GM18907 (cell line): ENCODE results near the gene OR4F15.

Experiments
- ATAC-seq: cut with Tn5 transposase; IDR thresholded peaks from one replicate; pipeline ENCODE4 v1.9.1; 2021; ENCODE audit warnings: mild to moderate bottlenecking, moderate library complexity; ENCODE audit not compliant: unreplicated experiment

OR4F15 gene

DNA sequence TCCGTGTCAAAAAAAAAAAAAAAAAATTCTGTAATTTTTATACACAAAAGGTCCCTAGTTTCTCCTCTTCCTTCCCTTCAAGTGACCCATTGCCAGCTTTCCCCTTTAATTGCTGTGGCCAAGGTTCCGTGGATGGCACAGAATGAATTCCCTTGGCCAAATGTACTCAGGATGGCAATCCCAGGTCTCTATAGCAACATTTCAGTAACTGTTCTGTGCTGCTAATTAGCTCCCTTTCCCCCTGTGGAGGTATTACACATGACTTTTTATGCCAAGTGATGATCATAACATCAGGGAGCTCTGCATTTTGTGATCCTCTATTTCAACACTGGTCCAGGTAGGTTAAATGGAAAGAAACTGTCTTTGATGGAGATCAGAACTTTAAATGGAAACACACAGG, 8.8 kb upstream of the OR4F15 start, which contains the start of gene OR4F6:
Gene OR4F6 (plus strand): TSS at position 301 of the 400 bp plus-strand sequence. CDS start 2,211 bp downstream, outside the sequence.
- no peak for ATAC-seq

DNA sequence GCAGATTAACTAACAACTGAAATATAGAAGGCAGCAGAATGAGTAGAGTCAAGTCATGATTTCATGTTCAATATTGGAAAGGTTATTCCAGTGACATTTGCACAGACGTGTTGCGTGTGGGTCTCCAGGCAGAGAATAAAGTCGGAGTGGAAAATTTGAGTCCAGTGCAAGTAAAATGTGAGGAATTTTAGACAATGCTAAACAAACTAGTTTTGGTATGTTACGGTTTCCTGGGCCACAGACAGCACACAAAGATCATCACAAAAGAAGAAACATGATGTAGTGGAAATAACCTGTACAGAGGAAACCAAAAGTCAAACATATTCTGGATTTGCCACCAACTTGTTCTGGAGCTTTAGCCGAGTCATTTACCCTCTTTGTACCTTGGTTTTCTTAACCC, 8.3 kb upstream of the OR4F15 start:
- ATAC-seq: no peak

DNA sequence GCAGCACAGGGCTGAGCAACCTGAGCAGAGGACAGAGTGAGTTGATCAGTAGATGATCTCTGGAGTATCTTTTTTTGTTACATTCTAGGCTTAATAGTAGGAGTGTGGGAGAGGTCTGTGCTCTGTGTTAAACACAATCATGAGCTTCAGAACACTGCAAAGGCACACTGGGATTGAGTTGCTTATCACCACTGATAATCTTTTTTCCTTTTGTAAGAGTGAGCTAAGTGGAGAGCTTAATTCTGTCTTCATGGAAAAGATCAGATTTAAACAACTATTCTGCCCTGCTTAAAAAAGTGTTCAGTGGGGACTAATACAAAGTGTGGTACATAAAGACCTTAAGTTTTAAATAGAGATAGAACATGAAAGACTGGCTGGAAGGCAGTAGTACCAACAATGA, 7.6 kb upstream of the OR4F15 start:
- ATAC-seq: no peak

DNA sequence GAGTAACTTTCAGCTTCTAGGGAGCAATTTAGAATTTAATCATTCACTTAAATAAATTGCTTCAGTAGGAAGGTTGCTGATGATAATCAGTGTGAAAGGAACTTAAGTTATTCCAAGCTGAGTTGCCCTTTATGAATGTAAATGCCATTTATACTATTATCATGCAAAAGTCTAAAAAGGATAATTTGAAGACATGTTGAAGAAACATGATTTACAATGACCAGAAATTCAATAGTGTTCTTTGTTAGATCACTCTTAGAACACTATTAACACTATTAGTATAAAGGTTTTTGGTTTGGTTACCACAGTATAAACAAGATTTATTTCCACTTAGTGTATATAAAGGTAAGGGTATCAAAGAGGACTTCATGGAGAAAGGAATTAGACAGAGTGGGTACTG, 7.1 kb upstream of the OR4F15 start:
- no peak for ATAC-seq

DNA sequence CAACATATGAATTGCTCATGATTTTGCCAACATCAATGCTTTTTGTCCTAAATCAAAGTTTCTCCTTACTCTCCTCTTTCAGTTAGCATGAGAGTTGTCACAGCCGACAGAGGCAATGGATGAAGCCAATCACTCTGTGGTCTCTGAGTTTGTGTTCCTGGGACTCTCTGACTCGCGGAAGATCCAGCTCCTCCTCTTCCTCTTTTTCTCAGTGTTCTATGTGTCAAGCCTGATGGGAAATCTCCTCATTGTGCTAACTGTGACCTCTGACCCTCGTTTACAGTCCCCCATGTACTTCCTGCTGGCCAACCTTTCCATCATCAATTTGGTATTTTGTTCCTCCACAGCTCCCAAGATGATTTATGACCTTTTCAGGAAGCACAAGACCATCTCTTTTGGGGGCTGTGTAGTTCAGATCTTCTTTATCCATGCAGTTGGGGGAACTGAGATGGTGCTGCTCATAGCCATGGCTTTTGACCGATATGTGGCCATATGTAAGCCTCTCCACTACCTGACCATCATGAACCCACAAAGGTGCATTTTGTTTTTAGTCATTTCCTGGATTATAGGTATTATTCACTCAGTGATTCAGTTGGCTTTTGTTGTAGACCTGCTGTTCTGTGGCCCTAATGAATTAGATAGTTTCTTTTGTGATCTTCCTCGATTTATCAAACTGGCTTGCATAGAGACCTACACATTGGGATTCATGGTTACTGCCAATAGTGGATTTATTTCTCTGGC, 6.2 kb upstream of the OR4F15 start:
- ATAC-seq: no peak

DNA sequence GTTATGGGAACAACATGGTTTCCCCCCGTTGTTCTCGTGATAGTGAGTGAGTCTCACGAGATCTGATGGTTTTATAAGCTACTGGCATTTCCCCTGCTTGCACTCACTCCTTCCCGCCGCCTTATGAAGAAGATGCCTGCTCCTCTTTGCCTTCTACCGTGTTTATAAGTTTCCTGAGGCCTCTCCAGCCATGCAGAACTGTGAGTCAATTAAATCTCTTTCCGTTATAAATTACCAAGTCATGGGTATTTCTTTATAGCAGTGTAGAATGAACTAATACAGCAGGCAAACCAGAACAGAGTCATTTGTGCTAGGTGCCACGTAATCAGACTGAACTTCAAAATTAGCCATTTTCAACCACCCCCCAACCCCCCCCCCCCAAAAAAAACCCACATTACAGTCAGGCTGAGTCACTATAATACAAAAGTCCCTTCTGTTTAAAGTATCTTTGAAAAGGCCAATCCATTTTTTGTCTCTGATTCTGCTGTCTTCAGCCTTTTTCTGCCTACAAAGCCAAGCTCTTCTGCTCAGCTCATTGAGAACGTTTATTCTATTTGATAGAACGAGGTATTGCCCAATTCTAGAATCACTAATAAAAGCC, 4.6 kb upstream of the OR4F15 start:
- no peak for ATAC-seq

DNA sequence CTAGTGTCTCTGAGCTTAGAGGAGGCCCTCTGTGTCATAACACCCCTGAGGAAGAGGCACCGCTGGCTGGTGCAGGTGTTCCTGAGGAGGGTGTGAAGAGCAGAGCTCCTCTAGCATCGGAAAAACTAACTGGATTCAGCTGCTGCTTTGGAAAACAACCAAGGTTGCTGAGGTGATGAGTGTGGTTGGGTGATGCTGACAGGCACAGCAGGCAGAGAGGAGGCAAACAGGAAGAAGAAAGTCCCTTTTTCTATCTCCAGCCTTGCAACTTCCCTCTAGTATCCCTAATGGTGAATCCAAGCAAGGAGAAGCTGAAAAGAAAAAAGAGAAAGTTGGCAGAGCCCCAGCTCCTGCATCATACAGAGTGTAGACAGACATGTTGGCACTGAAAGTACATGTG, 3.8 kb upstream of the OR4F15 start:
- no peak for ATAC-seq

DNA sequence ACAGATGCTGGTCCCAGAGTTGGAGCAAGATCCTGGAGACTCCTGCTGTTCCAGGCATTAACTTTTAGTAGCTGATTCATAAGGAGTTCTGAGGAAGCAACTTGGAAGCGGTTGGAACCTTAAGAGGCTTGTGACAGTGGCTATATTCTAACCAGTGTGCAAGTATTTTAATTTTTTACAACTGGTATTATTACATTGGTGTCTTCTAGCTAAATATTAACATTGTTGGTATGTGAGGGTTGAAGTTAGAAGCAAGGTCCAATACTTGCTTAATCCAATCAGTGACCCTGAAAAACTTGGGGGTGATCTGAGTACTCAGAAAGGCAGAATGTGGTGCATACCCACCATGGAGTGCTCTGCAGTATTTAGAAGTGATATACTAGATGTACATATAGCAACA, 1.5 kb upstream of the OR4F15 start:
- no peak for ATAC-seq

DNA sequence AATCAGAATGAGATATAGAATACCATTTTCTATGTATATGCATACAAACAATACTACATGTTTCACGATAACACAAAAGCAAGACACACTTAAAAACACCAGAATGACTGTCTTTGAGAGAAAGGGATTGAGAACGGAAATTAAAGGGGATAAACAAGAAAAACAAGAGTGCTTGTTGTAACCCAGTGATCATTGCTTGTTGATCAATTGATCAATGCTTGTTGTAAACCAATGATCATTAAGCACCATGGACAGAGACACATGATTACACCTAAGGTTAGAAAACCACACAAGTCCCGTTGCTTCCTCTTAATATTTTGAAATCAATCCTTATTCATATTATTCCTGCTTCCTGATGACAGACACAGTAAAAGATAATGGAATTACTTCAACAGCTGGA, 1.1 kb upstream of the OR4F15 start:
- ATAC-seq: no peak

DNA sequence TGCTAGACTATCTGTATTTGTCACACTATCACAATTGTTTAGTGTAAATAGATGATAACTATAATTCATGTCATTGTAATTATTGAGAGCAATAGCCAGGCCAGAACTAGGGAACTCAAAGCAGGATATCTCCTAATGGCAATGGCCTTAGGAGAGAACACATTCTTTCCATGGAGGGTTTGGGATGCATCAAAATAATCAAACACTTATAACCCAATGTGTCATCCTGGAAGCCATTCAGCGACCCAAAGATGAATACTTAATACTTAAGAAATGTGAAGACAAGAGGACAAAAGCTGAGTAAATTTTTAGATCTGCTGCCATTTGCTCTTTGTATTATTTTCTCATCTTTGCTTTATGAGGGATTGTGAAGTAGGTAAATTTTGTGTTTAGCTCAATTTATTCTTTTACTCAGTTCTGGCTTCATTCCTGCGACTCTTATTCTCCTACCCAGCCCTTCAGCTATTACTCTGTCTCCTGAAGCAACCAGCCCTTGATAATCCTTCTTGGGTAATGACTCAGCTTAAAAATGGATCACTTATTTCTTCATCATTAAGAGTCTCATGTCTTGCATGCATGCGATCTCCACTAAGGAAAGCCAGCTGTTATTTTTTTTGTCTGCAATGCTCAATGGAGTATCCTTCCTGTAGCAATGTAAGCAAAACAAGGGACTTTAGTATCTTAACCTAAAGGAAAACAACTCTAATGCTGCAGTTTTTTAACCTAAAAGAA, 2.0 kb downstream of the OR4F15 start:
- ATAC-seq: no peak

DNA sequence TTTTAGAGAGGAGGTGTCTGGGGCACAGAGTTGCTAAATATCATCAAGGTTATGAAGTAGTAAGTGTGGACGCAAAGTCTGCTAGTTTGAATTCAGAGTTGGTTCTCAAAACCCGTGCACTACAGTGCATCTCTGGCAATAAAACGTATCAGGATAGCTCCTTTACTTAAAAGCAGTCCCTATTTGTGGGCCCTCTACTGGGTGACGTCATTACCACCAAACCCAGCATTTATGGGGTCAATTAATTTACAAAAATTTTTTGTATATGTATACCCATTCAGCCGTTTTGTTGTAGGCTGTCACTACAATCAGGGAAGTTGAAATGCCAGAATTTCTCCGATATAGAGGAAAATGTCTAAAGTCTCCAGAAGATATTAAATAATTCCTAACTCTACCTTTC, 8.8 kb downstream of the OR4F15 start:
- ATAC-seq: no peak

DNA sequence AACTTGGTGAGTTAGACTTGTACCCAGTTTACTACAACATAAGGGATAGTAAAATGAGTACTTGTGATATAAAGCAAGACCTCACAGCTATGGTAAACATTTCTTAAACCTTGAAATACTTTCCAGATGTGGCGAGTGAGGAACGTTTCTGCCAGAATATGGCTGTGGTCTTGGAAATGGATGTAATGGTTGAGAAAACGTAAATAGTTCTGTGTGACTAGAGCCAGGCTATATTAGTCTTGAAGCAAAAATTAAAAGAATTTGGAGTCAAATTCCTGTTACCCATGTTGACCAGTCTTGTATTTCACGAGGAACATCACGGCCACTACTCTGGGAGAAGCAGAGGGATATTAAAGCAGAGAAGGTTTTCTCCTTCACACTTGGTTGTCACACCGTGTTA, 15.3 kb downstream of the OR4F15 start:
- no peak for ATAC-seq

DNA sequence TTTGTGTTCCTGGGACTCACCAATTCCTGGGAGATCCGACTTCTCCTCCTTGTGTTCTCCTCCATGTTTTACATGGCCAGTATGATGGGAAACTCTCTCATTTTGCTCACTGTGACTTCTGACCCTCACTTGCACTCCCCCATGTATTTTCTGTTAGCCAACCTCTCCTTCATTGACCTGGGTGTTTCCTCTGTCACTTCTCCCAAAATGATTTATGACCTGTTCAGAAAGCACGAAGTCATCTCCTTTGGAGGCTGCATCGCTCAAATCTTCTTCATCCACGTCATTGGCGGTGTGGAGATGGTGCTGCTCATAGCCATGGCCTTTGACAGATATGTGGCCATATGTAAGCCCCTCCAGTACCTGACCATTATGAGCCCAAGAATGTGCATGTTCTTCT, 16.8 kb downstream of the OR4F15 start:
- no peak for ATAC-seq

DNA sequence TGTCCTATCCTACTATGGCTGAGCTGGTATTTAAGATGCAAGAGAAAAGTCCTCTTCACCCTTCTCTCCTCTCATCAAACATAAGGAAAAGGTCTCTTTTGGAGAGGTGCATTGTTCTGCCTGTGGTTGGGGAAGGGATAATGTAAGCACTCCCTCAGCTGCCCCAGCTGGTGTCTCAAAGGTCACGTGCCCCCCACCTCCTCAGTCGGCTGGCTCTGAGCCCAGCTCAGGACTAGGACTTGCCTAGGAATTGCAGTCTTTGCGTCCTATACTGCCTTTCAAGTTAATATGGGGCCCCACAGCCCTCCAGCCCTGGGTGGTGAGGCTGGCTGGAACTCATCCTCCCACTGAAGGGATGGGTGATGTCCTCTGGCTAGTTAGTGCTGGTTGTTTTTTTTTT, 29.7 kb downstream of the OR4F15 start:
- no peak for ATAC-seq

DNA sequence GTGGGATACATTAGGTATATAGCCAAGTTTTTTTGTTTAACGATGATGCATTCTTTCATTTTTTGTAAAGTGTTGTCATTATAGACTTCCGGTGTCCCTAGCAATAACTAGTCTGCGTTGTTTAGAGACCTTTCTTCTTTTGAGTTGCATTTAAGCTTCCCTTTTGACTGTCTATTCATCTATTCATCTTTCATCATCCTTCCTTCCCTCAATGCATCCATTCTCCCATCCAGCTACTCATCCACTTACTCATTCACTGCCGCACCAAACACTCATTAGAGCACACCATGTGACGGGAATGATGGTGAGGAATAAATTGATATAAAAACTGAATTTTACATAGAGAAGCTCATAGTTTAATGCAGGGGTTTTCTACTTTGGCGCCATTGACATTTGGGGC, 32.9 kb downstream of the OR4F15 start:
- no peak for ATAC-seq

DNA sequence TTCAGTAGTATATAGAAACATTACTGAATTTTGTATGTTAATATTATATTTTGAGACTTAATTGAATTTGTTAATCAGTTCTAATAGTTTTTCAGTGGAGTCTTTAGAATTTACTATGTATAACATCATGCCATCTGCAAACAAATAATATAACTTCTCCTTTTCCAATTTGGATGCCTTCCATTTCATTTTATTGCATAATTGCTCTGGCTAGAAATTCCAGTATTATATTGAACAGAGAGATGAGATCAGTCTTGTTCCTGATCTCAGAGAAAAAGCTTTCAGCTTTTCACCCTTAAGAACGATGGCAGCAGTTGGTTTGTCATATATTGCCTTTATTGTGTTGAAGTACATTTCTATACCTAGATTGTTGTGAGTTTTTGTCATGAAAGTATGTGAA, 40.4 kb downstream of the OR4F15 start:
- no peak for ATAC-seq
